ENCODE results near the gene FDX2. TPM values are rescaled to one million over a fixed set of nuclear protein-coding genes. Genes with fewer than 3 reads are reported as not detected.
A peak's percentile ranks its signal among the peaks of the same experiment; 100 is the strongest.

FDX2 gene
- total RNA-seq, 1 experiment from 2014 or later = 30.3 TPM

DNA sequence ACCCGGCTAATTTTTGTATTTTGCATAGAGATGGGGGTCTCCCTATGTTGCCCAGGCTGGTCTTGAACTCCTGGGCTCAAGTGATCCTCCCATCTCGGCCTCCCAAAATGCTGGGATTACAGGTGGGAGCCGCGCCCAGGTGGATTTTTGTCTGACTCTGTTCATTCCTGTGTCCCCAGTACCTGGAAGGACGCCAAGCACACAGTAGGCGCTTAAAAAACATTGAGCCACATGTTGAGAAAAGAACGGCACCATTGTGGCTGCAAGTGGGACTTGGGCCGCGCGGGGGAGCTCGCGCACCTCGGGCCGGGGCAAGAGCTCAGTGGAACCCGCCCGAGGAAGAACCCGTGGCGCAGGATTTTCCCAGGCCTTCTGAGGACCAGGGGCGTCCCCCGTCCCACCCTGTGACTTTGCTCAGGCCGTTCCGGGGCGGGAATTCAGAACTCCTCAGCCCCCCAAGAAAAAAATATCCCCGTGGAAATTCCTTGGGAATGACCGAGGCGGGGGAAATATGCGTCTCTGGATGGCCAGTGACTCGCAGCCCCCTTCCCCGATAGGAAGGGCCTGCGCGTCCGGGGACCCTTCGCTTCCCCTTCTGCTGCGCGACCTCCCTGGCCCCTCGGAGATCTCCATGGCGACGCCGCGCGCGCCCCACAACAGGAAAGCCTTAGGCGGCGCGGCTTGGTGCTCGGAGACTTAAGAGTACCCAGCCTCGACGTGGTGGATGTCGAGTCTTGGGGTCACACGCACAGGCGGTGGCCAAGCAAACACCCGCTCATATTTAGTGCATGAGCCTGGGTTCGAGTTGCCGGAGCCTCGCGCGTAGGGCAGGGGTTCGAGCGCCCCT is 46.3 kb downstream of the FDX2 start:
- POLR2A ChIA-PET = interaction anchor here (0.5 to 1.0 kb wide), 7 partner anchors 10 to 119 kb away, joined by 3 to 6 read pairs (median 4); partner anchors contain the start of genes RAVER1 and S1PR2
- BruUV-seq (replicated peaks) = no TSS peak
- H3K27me3 Mint-ChIP-seq (ENCODE audit: insufficient read depth, unreplicated experiment) = no peaks in the 10 kb centered on the region

GRCh38 chr19:10268071-10268470 is 47.7 kb downstream of the FDX2 start:
- BruUV-seq (replicated peaks) = no TSS peak
- Histone ChIP-seq H3K27me3 (replicated peaks; ENCODE audit: control insufficient read depth, insufficient read depth, low read length) (no peaks in the 10 kb centered on the region), H3K4me1 (peaks cover 13% of the 10 kb centered on the region; the same call in 1 of the 2 replicates), H3K9me3 (no peaks in the 10 kb centered on the region), H3K36me3 (ENCODE audit: control insufficient read depth, insufficient read depth, low read length) (no peaks in the 10 kb centered on the region), H3K4me3 (ENCODE audit: low read depth, low read length) (no peak overlapping the region)
- Mint-ChIP-seq H3K27ac (ENCODE audit: unreplicated experiment) (no peak overlapping the region), H3K4me1 (ENCODE audit: low read depth, unreplicated experiment) (no peaks in the 10 kb centered on the region), H3K4me3 (ENCODE audit: unreplicated experiment) (no peak overlapping the region), H3K36me3 (ENCODE audit: insufficient read depth, unreplicated experiment) (peaks cover 6% of the 10 kb centered on the region), H3K9me3 (ENCODE audit: unreplicated experiment) (no peaks in the 10 kb centered on the region), H3K27me3 (ENCODE audit: insufficient read depth, unreplicated experiment) (no peaks in the 10 kb centered on the region)
- TF ChIP-seq CTCF (IDR thresholded peaks at IDR 0.05; ENCODE audit: insufficient read depth in 1 of 2, low read depth in 1 of 2, low read length in 1 of 2, severe bottlenecking in 1 of 2, unreplicated experiment in 1 of 2) = no peak
- CTCF ChIA-PET = interaction anchor here (0.7 to 0.9 kb wide), 2 partner anchors 9 to 172 kb away, joined by 4 to 5 read pairs; no protein-coding TSS in a partner anchor
- DNase-seq = no peak
- POLR2A ChIA-PET = no interaction called here
- intact Hi-C loops (cut with micrococcal nuclease; ENCODE audit: unreplicated experiment) = loop anchor here (2.0 kb wide), 2 partner anchors 65 to 113 kb away; partner anchors contain the start of genes RAVER1 and TYK2

More for the DNA sequence above, 46.3 kb downstream of the FDX2 start:
- Histone ChIP-seq H3K9me3 (no peaks in the 10 kb centered on the region), H3K27me3 (replicated peaks; ENCODE audit: control insufficient read depth, insufficient read depth, low read length) (no peaks in the 10 kb centered on the region), H3K36me3 (ENCODE audit: control insufficient read depth, insufficient read depth, low read length) (no peaks in the 10 kb centered on the region), H3K4me1 (peaks cover 13% of the 10 kb centered on the region; the same call in 1 of the 2 replicates), H3K4me3 (ENCODE audit: low read depth, low read length) (peak overlapping the region; percentile 61)
- H3K4me3 Mint-ChIP-seq (ENCODE audit: unreplicated experiment) = peak overlapping the region; percentile 70
- TF ChIP-seq CTCF (IDR thresholded peaks at IDR 0.05; ENCODE audit: insufficient read depth in 1 of 2, low read depth in 1 of 2, low read length in 1 of 2, severe bottlenecking in 1 of 2, unreplicated experiment in 1 of 2) = peak; percentile 87 to 89
- peaks cover 6% of the 10 kb centered on the region for H3K4me1 Mint-ChIP-seq (ENCODE audit: low read depth, unreplicated experiment)
- intact Hi-C loops (cut with micrococcal nuclease; ENCODE audit: unreplicated experiment) = loop anchor here (1.0 to 2.0 kb wide), 4 partner anchors 17 to 120 kb away; partner anchors contain the start of genes ICAM4, RAVER1 and TYK2
- CTCF ChIA-PET = interaction anchor here (0.6 to 3.7 kb wide), 14 partner anchors 10 to 147 kb away, joined by 3 to 73 read pairs (median 6); partner anchors contain the start of genes ICAM4, ICAM5, RAVER1 and TYK2
- H3K9me3 Mint-ChIP-seq (ENCODE audit: unreplicated experiment) = no peaks in the 10 kb centered on the region
- H3K36me3 Mint-ChIP-seq (ENCODE audit: insufficient read depth, unreplicated experiment) = peaks cover 8% of the 10 kb centered on the region
- DNase-seq = peak; percentile 82 to 92
- H3K27ac Mint-ChIP-seq (ENCODE audit: unreplicated experiment) = peak overlapping the region; percentile 48

DNA sequence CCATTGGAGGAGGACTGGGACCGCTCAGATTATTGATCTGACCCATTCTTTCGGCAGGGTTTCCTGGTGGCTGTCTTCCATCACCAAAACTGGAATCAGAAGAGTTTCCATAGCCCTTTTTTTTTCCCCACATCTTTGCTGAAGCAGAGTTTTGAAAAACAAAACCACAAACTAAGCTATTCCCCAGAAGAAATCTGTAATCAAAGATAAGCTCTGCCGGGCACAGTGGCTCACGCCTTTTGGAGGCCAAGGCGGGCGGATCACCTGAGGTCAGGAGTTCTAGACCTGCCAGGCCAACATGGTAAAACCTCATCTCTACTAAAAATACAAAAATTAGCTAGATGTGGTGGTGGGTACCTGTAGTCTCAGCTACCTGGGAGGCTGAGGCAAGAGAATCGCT is 49.1 kb downstream of the FDX2 start:
- DNase-seq = no peak
- ChIA-PET POLR2A (no interaction called here), CTCF (interaction anchor here (1.3 kb wide), 1 partner anchor 122 kb away, joined by 7 read pairs; no protein-coding TSS in a partner anchor)
- Mint-ChIP-seq H3K36me3 (ENCODE audit: insufficient read depth, unreplicated experiment) (peaks cover 6% of the 10 kb centered on the region), H3K27ac (ENCODE audit: unreplicated experiment) (no peak overlapping the region), H3K4me3 (ENCODE audit: unreplicated experiment) (no peak overlapping the region), H3K27me3 (ENCODE audit: insufficient read depth, unreplicated experiment) (no peaks in the 10 kb centered on the region), H3K9me3 (ENCODE audit: unreplicated experiment) (no peaks in the 10 kb centered on the region), H3K4me1 (ENCODE audit: low read depth, unreplicated experiment) (no peaks in the 10 kb centered on the region)
- intact Hi-C loops (cut with micrococcal nuclease; ENCODE audit: unreplicated experiment) = no loop called here
- H3K4me1 ChIP-seq = peaks cover 14% of the 10 kb centered on the region
- no peaks in the 10 kb centered on the region for H3K9me3 ChIP-seq
- no peaks in the 10 kb centered on the region for H3K36me3 ChIP-seq (ENCODE audit: control insufficient read depth, insufficient read depth, low read length)
- H3K27me3 ChIP-seq (replicated peaks; ENCODE audit: control insufficient read depth, insufficient read depth, low read length) = no peaks in the 10 kb centered on the region
- no peak for TF ChIP-seq CTCF (IDR thresholded peaks at IDR 0.05; ENCODE audit: insufficient read depth in 1 of 2, low read depth in 1 of 2, low read length in 1 of 2, severe bottlenecking in 1 of 2, unreplicated experiment in 1 of 2)
- no peak overlapping the region for H3K4me3 ChIP-seq (ENCODE audit: low read depth, low read length)
- BruUV-seq (replicated peaks) = no TSS peak

Data from Caco-2 (cell line).